Lower lobe of right lung (tissue), 2 donors: ENCODE data around the gene DLX3. TPM values are rescaled to one million over a fixed set of nuclear protein-coding genes. Genes with fewer than 3 reads are reported as not detected.
A peak's percentile ranks its signal among the peaks of the same experiment; 100 is the strongest.

Experiments
- ATAC-seq, 2 donors: fragments of 200-7000 bp; cut with Tn5 transposase; one replicate each; pipeline ENCODE4 v1.9.1; 2020 to 2022; ENCODE audit warnings: mild to moderate bottlenecking in 2 of 2, moderate library complexity in 2 of 2
- DNase-seq: peaks from one replicate; pipeline ENCODE4 v3.0.0-alpha.2; 2020
- H3K27ac ChIP-seq: fragments of 200-600 bp; one replicate; pipeline ENCODE4 v1.8.0; 2022
- H3K27me3 ChIP-seq: fragments of 200-600 bp; one replicate; pipeline ENCODE4 v1.8.0; 2022; ENCODE audit warnings: low read depth
- H3K36me3 ChIP-seq: fragments of 200-600 bp; one replicate; pipeline ENCODE4 v1.8.0; 2022; ENCODE audit warnings: mild to moderate bottlenecking
- H3K4me1 ChIP-seq: fragments of 200-600 bp; one replicate; pipeline ENCODE4 v1.8.0; 2022
- H3K4me3 ChIP-seq: fragments of 200-600 bp; one replicate; pipeline ENCODE4 v1.8.0; 2022; ENCODE audit warnings: mild to moderate bottlenecking
- H3K9me3 ChIP-seq: fragments of 200-600 bp; one replicate; pipeline ENCODE4 v1.8.0; 2022
- CTCF ChIP-seq: fragments of 200-600 bp; IDR thresholded peaks from one replicate; pipeline ENCODE4 v1.8.0; 2022; ENCODE audit warnings: antibody characterized with exemption, mild to moderate bottlenecking
- intact Hi-C: fragments of 100-400 bp; cut with DNase I; formaldehyde crosslinking; loops from one replicate; pipeline ENCODE4 v1.11.0; 2022
- total RNA-seq: library from RNA; stranded (reverse); fragmentation: NEBNext Ultra II Directional; extraction: Animal tissue kit (Norgen Biotek cat#: 25700); gene quantifications from one replicate; pipeline ENCODE4 v1.2.1, GENCODE V29; 2021
- donor health status: DM: no; HTN: yes; CAD: no; lungs with severe emphysema.

The DLX3 gene
- total RNA-seq, 1 donor from 2014 or later, result 0.38 TPM

DNA sequence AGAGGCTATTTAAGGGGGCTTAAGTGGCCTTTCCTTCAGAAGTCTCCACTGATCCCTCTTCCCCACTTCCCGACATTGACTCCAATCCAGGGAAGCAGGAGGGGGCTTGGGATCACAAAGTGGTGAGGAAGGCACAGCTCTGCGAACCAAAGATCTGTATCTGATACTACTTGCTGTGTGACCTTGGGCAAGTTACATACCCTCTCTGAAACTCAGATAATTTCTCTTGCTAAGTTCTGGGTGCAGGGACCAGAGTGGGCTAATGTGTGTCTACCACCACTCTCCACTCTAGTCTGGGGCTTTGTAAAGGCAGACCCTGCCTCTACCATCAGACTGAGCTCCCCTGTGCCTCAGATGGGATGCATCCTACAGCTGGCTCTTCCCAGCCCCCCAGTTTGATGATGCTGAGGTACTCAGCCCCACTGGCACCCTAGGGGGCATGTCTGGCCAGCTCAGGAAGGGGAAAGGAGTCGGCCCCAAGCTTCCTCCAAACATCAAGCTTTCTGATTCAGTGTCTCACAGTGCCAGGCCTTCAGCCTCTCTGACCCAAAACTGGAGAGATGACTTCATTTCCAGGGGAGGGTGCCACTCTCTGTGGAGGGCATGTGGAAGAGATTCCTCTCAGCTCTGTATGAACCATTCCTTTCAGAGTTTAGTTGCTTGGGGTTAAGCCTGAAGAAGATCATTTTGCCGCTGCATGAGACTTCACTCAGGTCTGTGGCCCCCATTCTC lies 15.1 kb downstream of the DLX3 start:
- Histone ChIP-seq H3K27me3 (peaks cover 51% of the 10 kb centered on the region), H3K9me3 (no peaks in the 10 kb centered on the region), H3K4me3 (no peak overlapping the region), H3K36me3 (no peaks in the 10 kb centered on the region), H3K4me1 (no peaks in the 10 kb centered on the region), H3K27ac (no peak overlapping the region)
- DNase-seq (no peak), ATAC-seq (no peak)
- intact Hi-C loops, result no loop called here
- TF ChIP-seq CTCF, result no peak

DNA sequence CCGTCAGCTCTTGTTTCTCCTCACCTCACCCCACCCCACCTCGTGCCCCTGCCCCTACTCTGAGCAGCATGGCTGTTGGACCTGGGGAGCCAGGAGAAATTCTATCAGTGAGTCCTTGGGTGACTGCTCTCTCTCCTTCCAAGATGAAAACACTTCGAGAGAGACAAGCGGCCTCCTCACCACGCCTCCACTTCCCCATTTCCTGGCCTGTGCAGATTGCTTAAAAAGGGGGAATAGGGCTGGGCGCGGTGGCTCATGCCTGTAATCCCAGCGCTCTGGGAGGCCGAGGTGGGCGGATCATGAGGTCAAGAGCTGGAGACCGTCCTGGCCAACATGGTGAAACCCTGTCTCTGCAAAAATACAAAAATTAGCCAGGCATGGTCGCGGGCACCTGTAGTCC lies 16.5 kb downstream of the DLX3 start:
- Histone ChIP-seq H3K4me1 (no peaks in the 10 kb centered on the region), H3K27me3 (peaks cover 51% of the 10 kb centered on the region), H3K9me3 (no peaks in the 10 kb centered on the region), H3K4me3 (no peak overlapping the region), H3K36me3 (no peaks in the 10 kb centered on the region), H3K27ac (no peak overlapping the region)
- no peak for TF ChIP-seq CTCF
- DNase-seq, result peak; percentile 79
- peak; percentile 58 to 69 for ATAC-seq
- intact Hi-C loops, result no loop called here

GRCh38 chr17:49977463-49978389 lies 17.3 kb downstream of the DLX3 start:
- TF ChIP-seq CTCF, result no peak
- H3K4me1 ChIP-seq, result peaks cover under 1% of the 10 kb centered on the region
- no peak overlapping the region for H3K4me3 ChIP-seq
- intact Hi-C loops, result no loop called here
- DNase-seq, result no peak
- H3K27ac ChIP-seq, result no peak overlapping the region
- H3K9me3 ChIP-seq, result no peaks in the 10 kb centered on the region
- peaks cover 59% of the 10 kb centered on the region for H3K27me3 ChIP-seq
- no peak for ATAC-seq
- no peaks in the 10 kb centered on the region for H3K36me3 ChIP-seq

DNA sequence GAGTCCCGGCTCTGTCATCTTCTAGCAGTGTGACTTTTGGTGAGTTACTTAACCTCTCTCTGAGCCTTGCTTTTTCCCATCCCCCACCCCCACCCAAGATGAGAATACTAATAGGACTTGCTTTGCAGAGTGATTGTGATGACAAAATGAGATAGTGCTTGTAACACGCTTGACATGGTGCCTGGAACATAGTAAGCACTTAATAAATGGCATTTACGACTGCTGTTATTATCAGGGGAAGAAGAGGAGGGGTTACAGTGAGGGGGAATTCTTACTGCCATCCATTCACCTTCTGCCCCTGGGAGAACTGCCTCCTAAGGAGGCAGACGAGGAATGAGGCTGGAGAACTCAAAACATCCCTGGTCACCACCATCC lies 18.2 kb downstream of the DLX3 start:
- Histone ChIP-seq H3K4me1 (peaks cover 10% of the 10 kb centered on the region), H3K4me3 (no peak overlapping the region), H3K27me3 (peaks cover 68% of the 10 kb centered on the region), H3K9me3 (no peaks in the 10 kb centered on the region), H3K36me3 (no peaks in the 10 kb centered on the region), H3K27ac (no peak overlapping the region)
- TF ChIP-seq CTCF, result no peak
- ATAC-seq (no peak), DNase-seq (no peak)
- intact Hi-C loops, result no loop called here

DNA sequence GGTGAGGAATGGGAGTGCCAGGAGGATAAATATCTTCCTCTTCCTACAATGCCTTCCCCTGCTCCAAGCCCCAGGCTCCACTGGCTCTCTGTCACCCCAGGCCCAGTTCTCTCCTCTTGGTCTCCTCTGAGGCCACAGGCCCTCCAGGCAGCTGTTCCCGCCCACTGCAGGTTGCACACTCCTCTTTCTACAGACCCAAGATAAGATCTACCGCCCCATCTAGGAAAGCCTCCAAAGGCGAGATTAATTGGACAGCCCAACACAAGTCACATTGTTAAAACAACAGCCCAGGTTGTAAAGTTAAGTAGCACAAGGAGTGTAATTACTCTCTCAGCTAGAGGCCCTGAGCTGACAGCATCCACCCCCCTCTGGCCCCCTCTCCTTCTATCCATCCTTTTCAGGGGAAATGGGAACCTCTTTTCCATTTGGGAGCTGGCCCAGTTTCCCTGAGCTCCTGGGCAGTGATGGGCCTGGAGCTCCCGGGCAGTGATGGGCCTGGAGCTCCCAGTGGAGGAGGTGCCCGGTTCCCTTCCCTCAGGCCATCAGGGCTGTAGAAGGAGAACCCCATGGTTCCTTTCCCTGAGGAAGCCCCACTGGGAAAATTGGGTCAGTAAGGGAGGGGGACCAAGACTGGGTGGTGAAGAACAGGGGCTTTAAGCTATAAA lies 18.7 kb downstream of the DLX3 start:
- no peak for DNase-seq
- no peak overlapping the region for H3K27ac ChIP-seq
- peaks cover 14% of the 10 kb centered on the region for H3K4me1 ChIP-seq
- H3K4me3 ChIP-seq, result no peak overlapping the region
- no peaks in the 10 kb centered on the region for H3K9me3 ChIP-seq
- peaks cover 74% of the 10 kb centered on the region for H3K27me3 ChIP-seq
- H3K36me3 ChIP-seq, result no peaks in the 10 kb centered on the region
- TF ChIP-seq CTCF, result no peak
- ATAC-seq, result no peak
- intact Hi-C loops, result no loop called here
